K562 (cell line): ENCODE measurements around the gene CCDC34. TPM values are rescaled to one million over a fixed set of nuclear protein-coding genes. Genes with fewer than 3 reads are reported as not detected.

Experiments
- ATAC-seq: fragments of 200-7000 bp; cut with Tn5 transposase; 3 replicates; pipeline ENCODE4 v1.9.1; 2020; ENCODE audit warnings: moderate library complexity
- BruUV-seq: library from RNA; stranded (reverse); fragments of 400-500 nt; replicated peaks from 2 replicates; lab custom pipeline; 2021; lab: Mats Ljungman, UMichigan
- CTCF ChIA-PET: fragments of 300-600 bp; formaldehyde crosslinking; extraction: SDS; loops from one replicate; lab custom pipeline; 2021; ENCODE audit warnings: low intra/inter-chr PET ratio; lab: Yijun Ruan, JAX
- POLR2A ChIA-PET: fragments of 300-600, 350-650 bp; sonication (Branson Sonifier 250); formaldehyde crosslinking; extraction: SDS; loops from one replicate; lab custom pipeline; 2021; ENCODE audit warnings: antibody characterized with exemption, inconsistent platforms; lab: Yijun Ruan, JAX
- DNase-seq, 4 experiments: peaks; one replicate each; pipeline versions ENCODE4 v3.0.0 to v3.0.0-alpha.2; 2011 to 2018; ENCODE audit warnings: low spot score in 3 of 4, mixed read lengths in 3 of 4; ENCODE audit errors: extremely low read depth in 1 of 4
- FAIRE-seq: peaks from 2 replicates; lab custom pipeline; 2011; peaks lifted over from hg19 to GRCh38; lab: Jason Lieb, UNC
- H2AFZ ChIP-seq: 2 replicates; pipeline ENCODE4 v1.6.0; 2011; ENCODE audit warnings: low read depth, low read length, control low read depth, inconsistent platforms
- H3K27ac ChIP-seq: fragments of 200-600 bp; 3 replicates; pipeline ENCODE4 v1.8.0; 2011; ENCODE audit warnings: low read depth, mild to moderate bottlenecking, control low read depth, inconsistent platforms, low read length, moderate library complexity, mixed read lengths; ENCODE audit errors: extremely low read depth
- H3K27me3 ChIP-seq, 2 experiments: fragments of 300-600 bp in 1 of 2; 2 replicates in 1 of 2; 3 replicates in 1 of 2; pipeline versions ENCODE4 v1.6.0 to v1.8.0; 2011; ENCODE audit warnings: inconsistent platforms in 2 of 2, low read length in 2 of 2, mild to moderate bottlenecking in 1 of 2, mixed read lengths in 1 of 2, moderate library complexity in 1 of 2; ENCODE audit not compliant: control insufficient read depth in 2 of 2, insufficient read depth in 2 of 2
- H3K36me3 ChIP-seq: fragments of 300-600 bp; 3 replicates; pipeline ENCODE4 v1.8.0; 2011; ENCODE audit warnings: mild to moderate bottlenecking, low read length, inconsistent platforms; ENCODE audit not compliant: control insufficient read depth, insufficient read depth
- H3K4me1 ChIP-seq, 2 experiments: fragments of 200-600 bp in 1 of 2; replicated peaks in 1 of 2; 2 replicates in 1 of 2; 3 replicates in 1 of 2; pipeline versions ENCODE4 v1.5.1 to v1.8.0; 2011; ENCODE audit warnings: inconsistent platforms in 2 of 2, low read length in 2 of 2, mild to moderate bottlenecking in 1 of 2, mixed read lengths in 1 of 2, moderate library complexity in 1 of 2; ENCODE audit not compliant: control insufficient read depth in 2 of 2, insufficient read depth in 2 of 2
- H3K4me2 ChIP-seq: 2 replicates; pipeline ENCODE4 v1.6.1; 2011; ENCODE audit warnings: low read length, control low read depth, inconsistent platforms, mixed read lengths; ENCODE audit not compliant: insufficient read depth
- H3K4me3 ChIP-seq: fragments of 200-600 bp; sonication (generic), shearing (Covaris generic); 2 replicates; pipeline ENCODE4 v1.5.1; 2016; ENCODE audit warnings: control low read depth, inconsistent platforms
- H3K79me2 ChIP-seq: fragments of 200-600 bp; 3 replicates; pipeline ENCODE4 v1.8.0; 2011; ENCODE audit warnings: low read length, inconsistent platforms; ENCODE audit not compliant: control insufficient read depth, insufficient read depth
- H3K9ac ChIP-seq, 2 experiments: 2 replicates each; pipeline versions ENCODE4 v1.6.0 to v1.6.1; 2011; ENCODE audit warnings: low read depth in 2 of 2, low read length in 2 of 2, control low read depth in 1 of 2, inconsistent platforms in 1 of 2, mild to moderate bottlenecking in 1 of 2, mixed read lengths in 1 of 2; ENCODE audit not compliant: insufficient read depth in 1 of 2
- H3K9me1 ChIP-seq: one replicate; pipeline ENCODE4 v1.6.0; 2011; ENCODE audit warnings: inconsistent platforms, mild to moderate bottlenecking, low read length, moderate library complexity; ENCODE audit not compliant: control insufficient read depth, insufficient read depth
- H3K9me3 ChIP-seq: replicated peaks from 2 replicates; pipeline ENCODE4 v1.5.1; 2011; ENCODE audit warnings: low read depth, low read length, inconsistent platforms; ENCODE audit not compliant: control insufficient read depth, insufficient read depth
- H4K20me1 ChIP-seq: replicated peaks from 2 replicates; pipeline ENCODE4 v1.6.1; 2011; ENCODE audit warnings: low read length, inconsistent platforms, mixed read lengths; ENCODE audit not compliant: control insufficient read depth, insufficient read depth
- CCNT2 ChIP-seq: IDR thresholded peaks from 2 replicates; pipeline ENCODE4 v1.6.1; 2011; ENCODE audit warnings: borderline replicate concordance, low read depth, mild to moderate bottlenecking, moderate library complexity, mixed read lengths, low read length; ENCODE audit not compliant: insufficient read length; ENCODE audit errors: extremely low read depth
- HLTF ChIP-seq: fragments of 450-650 bp; IDR thresholded peaks from 2 replicates; pipeline ENCODE4 v1.6.1; 2016
- SMAD2 ChIP-seq: fragments of 150-350 bp; IDR thresholded peaks from 2 replicates; pipeline ENCODE4 v1.6.1; 2014; ENCODE audit warnings: low read depth, mild to moderate bottlenecking, low read length
- TCF3 ChIP-seq: sonication (generic); formaldehyde crosslinking; IDR thresholded peaks from 2 replicates; pipeline ENCODE4 v1.4.0; 2020; ENCODE audit warnings: mild to moderate bottlenecking, missing genetic modification reagents
- ZNF253 ChIP-seq: fragments of 250-450 bp; sonication (Bioruptor Pico); conservative IDR thresholded peaks from 2 replicates; pipeline ENCODE4 v1.6.1; 2021; ENCODE audit warnings: mild to moderate bottlenecking
- whole genome bisulfite sequencing: fragments of 100-300 bp; shearing (Covaris generic); methylation state at CpG from one replicate; pipeline ENCODE4 v1.1.6; 2016; ENCODE audit warnings: low coverage, mixed read lengths; ENCODE audit not compliant: insufficient coverage; ENCODE audit errors: missing lambda C conversion rate; 5-methylcytosine and 5-hydroxymethylcytosine counted together
- in situ Hi-C: fragments of 300-500 bp; cut with MboI; formaldehyde crosslinking; loops from 4 replicates; pipeline ENCODE4 v1.15.0; 2018; ENCODE audit warnings: inconsistent platforms, mixed read lengths
- intact Hi-C: fragments of 100-400 bp; cut with micrococcal nuclease; formaldehyde crosslinking; loops from 2 replicates; pipeline ENCODE4 v1.14.2; 2022
- polyA plus RNA-seq, 8 experiments: library from polyadenylated mRNA; depleted of rRNA in 4 of 8; stranded (reverse) in 5 of 8; unstranded in 3 of 8; fragments of >200 nt; fragmentation: Nextera tagmentation in 2 of 8; fragmentation: Illumina TruSeq in 1 of 8; extraction: Ambion mirVana in 2 of 8; extraction: Trizol in 1 of 8; gene quantifications; 2 replicates each; pipeline versions ENCODE4 v1.2.1 to v1.2.3, GENCODE V29; 2011 to 2014; ENCODE audit warnings: inconsistent platforms in 1 of 8, missing spikeins in 1 of 8
- total RNA-seq, 7 experiments: library from RNA; depleted of rRNA in 6 of 7; stranded (reverse); fragments of >200 nt in 6 of 7; fragmentation: Illumina TruSeq in 2 of 7; extraction: Trizol in 2 of 7; gene quantifications; 2 replicates each; pipeline versions ENCODE4 v1.2.1 to v1.2.3, GENCODE V29; 2011 to 2021; ENCODE audit warnings: low replicate concordance in 1 of 7
- TF ChIP-seq, protein P1 (sequence below): fragments of 450-650 bp; conservative IDR thresholded peaks from 2 replicates; pipeline ENCODE4 v1.6.1; 2016; ENCODE audit warnings: missing genetic modification characterization, low read depth, mild to moderate bottlenecking, control low read depth, missing compliant biosample characterization

CCDC34 gene
- total and polyA plus RNA-seq, 9 of the 15 experiments (the other 6 are each of a cell fraction or from before 2014, with no cell fraction given) = 6.2 to 42.0 (median 15.7) TPM

DNA sequence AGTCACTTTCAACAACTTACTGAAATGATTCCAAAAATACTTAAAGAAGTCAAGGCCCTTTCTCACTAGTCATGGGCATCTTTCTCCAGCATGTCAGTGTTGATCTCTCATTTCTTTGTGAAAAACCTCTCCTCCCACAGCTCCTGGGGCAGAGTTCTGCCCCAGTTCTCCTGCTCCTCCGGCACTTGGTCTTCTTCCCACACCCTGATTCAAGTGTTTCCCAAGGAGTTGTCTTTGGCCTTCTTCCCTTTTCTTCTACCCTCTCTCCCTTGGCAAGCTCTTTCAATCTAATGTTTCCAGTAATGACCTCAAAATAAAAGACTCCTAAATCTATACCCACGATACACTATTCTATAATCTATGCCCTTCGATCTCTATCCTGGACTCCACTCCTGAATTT, 42.1 kb upstream of the CCDC34 start:
- BruUV-seq = no TSS peak
- CTCF ChIA-PET = no interaction called here

More for the DNA sequence above, 42.1 kb upstream of the CCDC34 start:
- Histone ChIP-seq H2AFZ (no peak overlapping the region), H4K20me1 (no peaks in the 10 kb centered on the region), H3K27me3 (no peaks in the 10 kb centered on the region), H3K27ac (no peak overlapping the region), H3K9me1 (no peaks in the 10 kb centered on the region), H3K79me2 (no peaks in the 10 kb centered on the region)
- DNase-seq = no peak
- TF ChIP-seq, protein P1, sequence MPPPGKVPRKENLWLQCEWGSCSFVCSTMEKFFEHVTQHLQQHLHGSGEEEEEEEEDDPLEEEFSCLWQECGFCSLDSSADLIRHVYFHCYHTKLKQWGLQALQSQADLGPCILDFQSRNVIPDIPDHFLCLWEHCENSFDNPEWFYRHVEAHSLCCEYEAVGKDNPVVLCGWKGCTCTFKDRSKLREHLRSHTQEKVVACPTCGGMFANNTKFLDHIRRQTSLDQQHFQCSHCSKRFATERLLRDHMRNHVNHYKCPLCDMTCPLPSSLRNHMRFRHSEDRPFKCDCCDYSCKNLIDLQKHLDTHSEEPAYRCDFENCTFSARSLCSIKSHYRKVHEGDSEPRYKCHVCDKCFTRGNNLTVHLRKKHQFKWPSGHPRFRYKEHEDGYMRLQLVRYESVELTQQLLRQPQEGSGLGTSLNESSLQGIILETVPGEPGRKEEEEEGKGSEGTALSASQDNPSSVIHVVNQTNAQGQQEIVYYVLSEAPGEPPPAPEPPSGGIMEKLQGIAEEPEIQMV (tag) = no peak
- TF ChIP-seq CCNT2 (no peak), HLTF (no peak), ZNF253 (CRISPR knock-in tag) (no peak), SMAD2 (no peak), TCF3 (CRISPR knock-in tag) (no peak)
- TF ChIP-seq, all 486 proteins: peak for 0
- FAIRE-seq (no peak), ATAC-seq (no peak)
- Histone ChIP-seq H3K36me3 (no peaks in the 10 kb centered on the region; the same call in 2 of the 3 replicates), H3K9ac (no peak overlapping the region), H3K4me2 (no peak overlapping the region), H3K4me1 (peaks cover 5 to 31% of the 10 kb centered on the region in 2 experiments; a peak in 4 of 5 replicates), H3K9me3 (no peaks in the 10 kb centered on the region), H3K4me3 (no peak overlapping the region)
- in situ Hi-C loops = no loop called here
- intact Hi-C loops = no loop called here
- POLR2A ChIA-PET = interaction anchor here (1.1 to 1.6 kb wide), 3 partner anchors 10 to 16 kb away, joined by 3 to 7 read pairs (median 4); no protein-coding TSS in a partner anchor
- 96% methylated on average over 3 of the region's 3 CpGs for WGBS
